Liver (tissue), 3 donors: ENCODE measurements around the gene TCF12.

Experiments used
- EGR1 ChIP-seq, 2 donors: IDR thresholded peaks; 2 replicates each; pipeline ENCODE4 v1.6.1; 2016 to 2018; ENCODE audit warnings: antibody characterized with exemption in 2 of 2, low read depth in 2 of 2
- HNF4A ChIP-seq, 2 donors: conservative IDR thresholded peaks; 2 replicates each; pipeline ENCODE4 v1.6.1; 2016; ENCODE audit warnings: antibody characterized with exemption in 2 of 2, mild to moderate bottlenecking in 2 of 2
- HNF4G ChIP-seq: IDR thresholded peaks from 2 replicates; pipeline ENCODE4 v1.6.1; 2016; ENCODE audit warnings: antibody characterized with exemption
- JUND ChIP-seq, 2 donors: IDR thresholded peaks; 2 replicates each; pipeline ENCODE4 v1.6.1; 2016; ENCODE audit warnings: antibody characterized with exemption in 2 of 2
- RAD21 ChIP-seq, 2 donors: IDR thresholded peaks; 2 replicates each; pipeline ENCODE4 v1.6.1; 2016; ENCODE audit warnings: antibody characterized with exemption in 2 of 2, mild to moderate bottlenecking in 2 of 2
- RXRA ChIP-seq, 2 donors: IDR thresholded peaks; 2 replicates each; pipeline ENCODE4 v1.6.1; 2017 to 2018; ENCODE audit warnings: antibody characterized with exemption in 2 of 2, mild to moderate bottlenecking in 1 of 2
- SP1 ChIP-seq: IDR thresholded peaks from 2 replicates; pipeline ENCODE4 v1.6.1; 2018; ENCODE audit warnings: antibody characterized with exemption, mild to moderate bottlenecking
- YY1 ChIP-seq: IDR thresholded peaks from 2 replicates; pipeline ENCODE4 v1.6.1; 2016; ENCODE audit warnings: antibody characterized with exemption, mild to moderate bottlenecking
- TF ChIP-seq, protein P1 (sequence below): fragments of 150-350 bp; IDR thresholded peaks from 2 replicates; pipeline ENCODE4 v1.5.1; 2017; ENCODE audit warnings: improper control_type of control experiment, low read depth, low read length; ENCODE audit not compliant: missing input control
- TF ChIP-seq, protein P2 (sequence below): IDR thresholded peaks from 2 replicates; pipeline ENCODE4 v1.6.1; 2016; ENCODE audit warnings: antibody characterized with exemption
- TF ChIP-seq, protein P3 (sequence below): IDR thresholded peaks from 2 replicates; pipeline ENCODE4 v1.6.1; 2016; ENCODE audit warnings: antibody characterized with exemption
- donor health status: healthy.
- donor health status: healthy.

DNA sequence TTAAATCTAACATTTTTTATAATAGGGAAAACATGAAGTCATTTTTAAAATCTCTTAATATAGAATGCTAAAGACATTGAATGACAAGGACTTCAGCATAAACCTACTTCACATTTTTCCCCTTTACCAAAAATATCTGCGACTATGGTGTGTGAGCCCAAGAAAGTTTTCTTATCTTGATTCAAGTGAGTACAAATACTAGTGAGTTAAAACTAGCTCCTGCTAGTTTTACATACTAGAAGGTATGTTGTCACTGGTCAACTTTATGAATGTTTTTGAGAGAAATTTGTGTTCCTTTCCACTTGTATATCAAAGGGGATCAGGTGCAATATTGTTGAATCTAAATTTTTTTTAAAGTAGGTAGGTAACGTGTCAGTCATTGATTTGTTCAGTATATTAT is 305.4 kb downstream of the TCF12 start:
- TF ChIP-seq, protein P1, sequence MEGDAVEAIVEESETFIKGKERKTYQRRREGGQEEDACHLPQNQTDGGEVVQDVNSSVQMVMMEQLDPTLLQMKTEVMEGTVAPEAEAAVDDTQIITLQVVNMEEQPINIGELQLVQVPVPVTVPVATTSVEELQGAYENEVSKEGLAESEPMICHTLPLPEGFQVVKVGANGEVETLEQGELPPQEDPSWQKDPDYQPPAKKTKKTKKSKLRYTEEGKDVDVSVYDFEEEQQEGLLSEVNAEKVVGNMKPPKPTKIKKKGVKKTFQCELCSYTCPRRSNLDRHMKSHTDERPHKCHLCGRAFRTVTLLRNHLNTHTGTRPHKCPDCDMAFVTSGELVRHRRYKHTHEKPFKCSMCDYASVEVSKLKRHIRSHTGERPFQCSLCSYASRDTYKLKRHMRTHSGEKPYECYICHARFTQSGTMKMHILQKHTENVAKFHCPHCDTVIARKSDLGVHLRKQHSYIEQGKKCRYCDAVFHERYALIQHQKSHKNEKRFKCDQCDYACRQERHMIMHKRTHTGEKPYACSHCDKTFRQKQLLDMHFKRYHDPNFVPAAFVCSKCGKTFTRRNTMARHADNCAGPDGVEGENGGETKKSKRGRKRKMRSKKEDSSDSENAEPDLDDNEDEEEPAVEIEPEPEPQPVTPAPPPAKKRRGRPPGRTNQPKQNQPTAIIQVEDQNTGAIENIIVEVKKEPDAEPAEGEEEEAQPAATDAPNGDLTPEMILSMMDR = no peak
- TF ChIP-seq EGR1 (IDR thresholded peaks at IDR 0.05; ENCODE audit: low read depth in 2 of 2) (no peak), RXRA (IDR thresholded peaks at IDR 0.05) (no peak), JUND (IDR thresholded peaks at IDR 0.05) (no peak), SP1 (no peak), HNF4A (conservative IDR thresholded peaks at IDR 0.05) (no peak), YY1 (no peak), RAD21 (IDR thresholded peaks at IDR 0.05) (no peak), HNF4G (no peak)
- TF ChIP-seq, protein P2, sequence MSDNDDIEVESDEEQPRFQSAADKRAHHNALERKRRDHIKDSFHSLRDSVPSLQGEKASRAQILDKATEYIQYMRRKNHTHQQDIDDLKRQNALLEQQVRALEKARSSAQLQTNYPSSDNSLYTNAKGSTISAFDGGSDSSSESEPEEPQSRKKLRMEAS = no peak
- TF ChIP-seq, protein P3, sequence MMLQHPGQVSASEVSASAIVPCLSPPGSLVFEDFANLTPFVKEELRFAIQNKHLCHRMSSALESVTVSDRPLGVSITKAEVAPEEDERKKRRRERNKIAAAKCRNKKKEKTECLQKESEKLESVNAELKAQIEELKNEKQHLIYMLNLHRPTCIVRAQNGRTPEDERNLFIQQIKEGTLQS = no peak
